Neuronal stem cell (in vitro differentiated cells): ENCODE results near the gene METTL3.
A peak's percentile ranks its signal among the peaks of the same experiment; 100 is the strongest.

Source experiments
- DNase-seq: peaks from one replicate; pipeline ENCODE4 v3.0.0-alpha.2; 2013; ENCODE audit warnings: low spot score
- H2AFZ ChIP-seq: one replicate; pipeline ENCODE4 v1.6.1; 2013; ENCODE audit warnings: mild to moderate bottlenecking, low read length, inconsistent platforms
- H2AK5ac ChIP-seq: 2 replicates; pipeline ENCODE4 v1.6.1; 2013; ENCODE audit warnings: low read depth, mild to moderate bottlenecking, inconsistent platforms, low read length, moderate library complexity, mixed read lengths
- H2BK120ac ChIP-seq: 2 replicates; pipeline ENCODE4 v1.6.1; 2013; ENCODE audit warnings: low read depth, mild to moderate bottlenecking, inconsistent platforms, low read length, moderate library complexity, mixed read lengths
- H2BK12ac ChIP-seq: one replicate; pipeline ENCODE4 v1.6.1; 2013; ENCODE audit warnings: low read length, inconsistent platforms
- H2BK15ac ChIP-seq: 2 replicates; pipeline ENCODE4 v1.6.1; 2013; ENCODE audit warnings: mild to moderate bottlenecking, low read length, inconsistent platforms, mixed read lengths
- H2BK5ac ChIP-seq: one replicate; pipeline ENCODE4 v1.6.1; 2013; ENCODE audit warnings: inconsistent platforms, mild to moderate bottlenecking, low read length, moderate library complexity
- H3K14ac ChIP-seq: one replicate; pipeline ENCODE4 v1.6.1; 2013; ENCODE audit warnings: low read length, inconsistent platforms
- H3K18ac ChIP-seq: 2 replicates; pipeline ENCODE4 v1.6.1; 2013; ENCODE audit warnings: low read length, inconsistent platforms
- H3K23ac ChIP-seq: 2 replicates; pipeline ENCODE4 v1.6.1; 2013; ENCODE audit warnings: low read depth, mild to moderate bottlenecking, mixed read lengths, low read length, inconsistent platforms; ENCODE audit not compliant: poor library complexity
- H3K27ac ChIP-seq: replicated peaks from 3 replicates; pipeline ENCODE4 v1.5.1; 2013; ENCODE audit warnings: low read length, inconsistent platforms
- H3K27me3 ChIP-seq, 3 experiments: 2 replicates each; pipeline ENCODE4 v1.6.1; 2013; ENCODE audit warnings: low read length in 3 of 3, mild to moderate bottlenecking in 2 of 3, inconsistent platforms in 1 of 3, low read depth in 1 of 3, mixed read lengths in 1 of 3, moderate library complexity in 1 of 3; ENCODE audit not compliant: control insufficient read depth in 3 of 3, insufficient read depth in 3 of 3
- H3K36me3 ChIP-seq, 2 donors: replicated peaks in 1 of 2; 2 replicates each; pipeline ENCODE4 v1.6.1; 2013; ENCODE audit warnings: low read length in 2 of 2; ENCODE audit not compliant: control insufficient read depth in 2 of 2, insufficient read depth in 2 of 2
- H3K4ac ChIP-seq: 2 replicates; pipeline ENCODE4 v1.6.1; 2013; ENCODE audit warnings: inconsistent platforms, mild to moderate bottlenecking, low read length, moderate library complexity
- H3K4me1 ChIP-seq, 2 donors: 1 replicate in 1 of 2; 2 replicates in 1 of 2; pipeline ENCODE4 v1.6.1; 2013; ENCODE audit warnings: low read length in 2 of 2, low read depth in 1 of 2; ENCODE audit not compliant: control insufficient read depth in 2 of 2, insufficient read depth in 1 of 2
- H3K4me2 ChIP-seq: one replicate; pipeline ENCODE4 v1.6.1; 2013; ENCODE audit warnings: mild to moderate bottlenecking, low read length, inconsistent platforms; ENCODE audit not compliant: insufficient read depth, poor library complexity, severe bottlenecking
- H3K4me3 ChIP-seq, 2 donors: 2 replicates each; pipeline ENCODE4 v1.5.1; 2013; ENCODE audit warnings: low read length in 2 of 2, mild to moderate bottlenecking in 2 of 2, inconsistent platforms in 1 of 2, moderate library complexity in 1 of 2
- H3K79me1 ChIP-seq: one replicate; pipeline ENCODE4 v1.6.1; 2013; ENCODE audit warnings: low read depth, mild to moderate bottlenecking, inconsistent platforms, low read length, moderate library complexity
- H3K9ac ChIP-seq: one replicate; pipeline ENCODE4 v1.6.1; 2013; ENCODE audit warnings: mild to moderate bottlenecking, low read depth, low read length, inconsistent platforms; ENCODE audit not compliant: poor library complexity
- H3K9me3 ChIP-seq, 2 donors: replicated peaks in 1 of 2; 2 replicates each; pipeline versions ENCODE3 to v1.6.1; 2013; ENCODE audit warnings: low read length in 2 of 2, mild to moderate bottlenecking in 2 of 2, inconsistent platforms in 1 of 2, low read depth in 1 of 2, mixed read lengths in 1 of 2, moderate library complexity in 1 of 2; ENCODE audit not compliant: control insufficient read depth in 2 of 2, insufficient read depth in 1 of 2
- H4K8ac ChIP-seq: one replicate; pipeline ENCODE4 v1.6.1; 2013; ENCODE audit warnings: low read depth, mild to moderate bottlenecking, inconsistent platforms, low read length, moderate library complexity
- H4K91ac ChIP-seq: one replicate; pipeline ENCODE4 v1.6.1; 2013; ENCODE audit warnings: low read length, low read depth, mild to moderate bottlenecking, inconsistent platforms; ENCODE audit not compliant: poor library complexity
- whole genome bisulfite sequencing, 2 donors: extraction: QIAGEN DNeasy Blood & Tissue Kit; methylation state at CpG; one replicate each; pipeline ENCODE4 v1.1.7; 2013; ENCODE audit warnings: missing lambda C conversion rate in 2 of 2, mixed read lengths in 1 of 2; ENCODE audit not compliant: insufficient read length in 2 of 2, insufficient replicate concordance in 1 of 2; ENCODE audit errors: extremely low coverage in 2 of 2; 5-methylcytosine and 5-hydroxymethylcytosine counted together

METTL3 gene

DNA sequence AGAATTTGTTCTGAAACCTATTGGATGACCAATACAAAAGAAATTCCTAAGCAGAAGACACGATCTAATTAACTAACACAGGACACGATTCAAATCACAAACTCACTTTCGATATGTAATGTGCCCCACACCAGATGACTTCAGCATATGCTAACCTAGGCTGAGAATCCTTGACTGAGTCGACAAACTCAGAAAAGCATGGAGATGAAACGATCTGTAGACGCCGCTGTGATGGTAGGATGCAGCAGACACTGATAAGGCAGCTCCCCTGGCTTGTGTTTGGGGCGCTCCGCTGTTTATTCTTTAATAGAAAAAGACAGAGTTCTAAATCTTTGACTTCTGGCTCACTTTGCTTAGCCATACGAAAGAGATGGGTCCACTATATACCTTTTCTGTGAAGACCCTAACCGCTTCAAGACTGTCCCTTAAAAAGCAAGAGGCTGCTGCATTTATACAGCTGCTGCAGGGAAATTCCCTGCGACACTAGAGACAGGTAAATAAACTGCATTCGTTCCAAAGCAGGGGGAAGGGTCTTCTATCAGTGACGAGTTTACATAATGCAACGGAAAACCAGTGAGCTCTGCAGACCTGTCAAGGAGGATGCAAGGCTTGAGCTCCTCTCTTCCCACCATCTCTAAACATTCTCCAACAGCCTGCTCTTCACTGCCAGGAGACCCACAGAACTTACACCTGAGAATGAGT is 56.1 kb downstream of the METTL3 start:
- peak overlapping the region; percentile 71 for H3K4me2 ChIP-seq
- peak overlapping the region; percentile 73 to 95 for H3K4me3 ChIP-seq
- no peak for DNase-seq
- H2AK5ac ChIP-seq = no peak overlapping the region
- no peak overlapping the region for H3K18ac ChIP-seq
- no peak overlapping the region for H3K9ac ChIP-seq
- no peak overlapping the region for H3K27ac ChIP-seq
- H3K36me3 ChIP-seq = peaks cover 5 to 49% of the 10 kb centered on the region in 2 donors
- H3K9me3 ChIP-seq = no peaks in the 10 kb centered on the region
- H3K23ac ChIP-seq = no peak overlapping the region
- no peak overlapping the region for H2BK5ac ChIP-seq
- no peak overlapping the region for H2BK15ac ChIP-seq
- no peak overlapping the region for H3K14ac ChIP-seq
- H2BK120ac ChIP-seq = no peak overlapping the region
- H2BK12ac ChIP-seq = no peak overlapping the region
- no peak overlapping the region for H3K4ac ChIP-seq
- H4K91ac ChIP-seq = no peak overlapping the region
- H4K8ac ChIP-seq = no peak overlapping the region
- peaks cover 2 to 4% of the 10 kb centered on the region in 2 donors for H3K4me1 ChIP-seq
- no peaks in the 10 kb centered on the region for H3K27me3 ChIP-seq
- WGBS, 2 donors = no CpG with 5 or more reads among the region's 15 CpGs
- H2AFZ ChIP-seq = no peak overlapping the region
- no peaks in the 10 kb centered on the region for H3K79me1 ChIP-seq

DNA sequence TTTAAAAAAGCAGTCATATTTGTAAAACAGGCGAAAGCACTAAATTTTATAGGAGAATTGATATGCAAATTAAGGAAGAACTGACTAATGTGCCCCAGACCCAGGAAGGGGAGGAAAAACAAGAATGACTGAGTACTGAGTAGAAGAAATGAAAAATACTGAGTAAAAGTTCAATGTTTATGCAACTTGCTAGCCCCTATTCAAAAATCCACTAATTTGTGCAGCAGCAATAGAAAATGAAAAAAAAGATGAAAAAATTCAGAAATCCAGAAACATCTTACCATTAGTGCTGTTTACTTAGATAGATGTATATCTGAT is 61.3 kb downstream of the METTL3 start:
- Histone ChIP-seq H2AFZ (no peak overlapping the region), H3K27ac (no peak overlapping the region), H3K14ac (no peak overlapping the region), H3K23ac (no peak overlapping the region), H4K91ac (no peak overlapping the region), H3K9ac (no peak overlapping the region), H3K27me3 (no peaks in the 10 kb centered on the region), H2AK5ac (no peak overlapping the region), H3K4me3 (no peak overlapping the region), H3K36me3 (peaks cover 3 to 67% of the 10 kb centered on the region in 2 donors), H3K9me3 (no peaks in the 10 kb centered on the region), H3K4me2 (no peak overlapping the region), H3K79me1 (peaks cover 5% of the 10 kb centered on the region), H2BK120ac (no peak overlapping the region), H3K18ac (no peak overlapping the region), H2BK5ac (no peak overlapping the region), H3K4me1 (peaks cover 1 to 4% of the 10 kb centered on the region in 2 donors), H4K8ac (no peak overlapping the region), H2BK15ac (no peak overlapping the region), H3K4ac (no peak overlapping the region), H2BK12ac (no peak overlapping the region)
- DNase-seq = no peak
- no CpG with 5 or more reads among the region's 1 CpG for WGBS, 2 donors
